DND-41 (cell line): ENCODE results near the gene PHRF1.

Experiments
- ATAC-seq: fragments of 200-7000 bp; cut with Tn5 transposase; 3 replicates; pipeline ENCODE4 v1.9.1; 2021; ENCODE audit warnings: low read depth; ENCODE audit not compliant: insufficient read depth
- DNase-seq: peaks from one replicate; pipeline ENCODE4 v3.0.0-alpha.2; 2020
- H2AFZ ChIP-seq: 2 replicates; pipeline ENCODE4 v1.6.0; 2012; ENCODE audit warnings: low read depth, low read length
- H3K27ac ChIP-seq: 2 replicates; pipeline ENCODE4 v1.5.1; 2012; ENCODE audit warnings: low read length, inconsistent platforms
- H3K27me3 ChIP-seq: fragments of 200-600 bp; sonication (generic); 2 replicates; pipeline ENCODE4 v1.6.0; 2012; ENCODE audit warnings: low read length, mild to moderate bottlenecking, inconsistent platforms; ENCODE audit not compliant: insufficient read depth, poor library complexity
- H3K36me3 ChIP-seq: 2 replicates; pipeline ENCODE4 v1.5.1; 2012; ENCODE audit warnings: low read length, inconsistent platforms; ENCODE audit not compliant: insufficient read depth
- H3K4me1 ChIP-seq: 2 replicates; pipeline ENCODE4 v1.5.1; 2012; ENCODE audit warnings: mild to moderate bottlenecking, low read length; ENCODE audit not compliant: insufficient read depth
- H3K4me2 ChIP-seq: 2 replicates; pipeline ENCODE4 v1.6.0; 2012; ENCODE audit warnings: mild to moderate bottlenecking, moderate library complexity, low read length, inconsistent platforms; ENCODE audit not compliant: insufficient read depth
- H3K4me3 ChIP-seq, 2 experiments: fragments of 200-600 bp in 1 of 2; shearing (Covaris generic) in 1 of 2; 2 replicates each; pipeline ENCODE4 v1.5.1; 2012 to 2016; ENCODE audit warnings: inconsistent platforms in 2 of 2, low read length in 2 of 2, mild to moderate bottlenecking in 2 of 2, low read depth in 1 of 2, moderate library complexity in 1 of 2
- H3K79me2 ChIP-seq: 2 replicates; pipeline ENCODE4 v1.6.0; 2012; ENCODE audit warnings: low read length, inconsistent platforms; ENCODE audit not compliant: insufficient read depth
- H3K9ac ChIP-seq: 2 replicates; pipeline ENCODE4 v1.6.0; 2012; ENCODE audit warnings: low read depth, mild to moderate bottlenecking, inconsistent platforms, low read length, moderate library complexity
- H3K9me3 ChIP-seq: 2 replicates; pipeline ENCODE4 v1.5.1; 2012; ENCODE audit warnings: low read length, moderate library complexity, mild to moderate bottlenecking, inconsistent platforms; ENCODE audit not compliant: insufficient read depth, severe bottlenecking
- H4K20me1 ChIP-seq: 2 replicates; pipeline ENCODE4 v1.6.0; 2012; ENCODE audit warnings: low read length; ENCODE audit not compliant: insufficient read depth
- EZH2 ChIP-seq: IDR thresholded peaks from 3 replicates; pipeline ENCODE4 v1.6.1; 2012; ENCODE audit warnings: borderline replicate concordance, low read depth, mild to moderate bottlenecking, moderate library complexity, low read length, inconsistent platforms; ENCODE audit not compliant: severe bottlenecking
- TF ChIP-seq, protein P1 (sequence below): IDR thresholded peaks from 2 replicates; pipeline ENCODE4 v1.5.1; 2012; ENCODE audit warnings: borderline replicate concordance, low read length, moderate library complexity, mild to moderate bottlenecking; ENCODE audit not compliant: poor library complexity, severe bottlenecking; ENCODE audit errors: extremely low read depth

The PHRF1 gene

DNA sequence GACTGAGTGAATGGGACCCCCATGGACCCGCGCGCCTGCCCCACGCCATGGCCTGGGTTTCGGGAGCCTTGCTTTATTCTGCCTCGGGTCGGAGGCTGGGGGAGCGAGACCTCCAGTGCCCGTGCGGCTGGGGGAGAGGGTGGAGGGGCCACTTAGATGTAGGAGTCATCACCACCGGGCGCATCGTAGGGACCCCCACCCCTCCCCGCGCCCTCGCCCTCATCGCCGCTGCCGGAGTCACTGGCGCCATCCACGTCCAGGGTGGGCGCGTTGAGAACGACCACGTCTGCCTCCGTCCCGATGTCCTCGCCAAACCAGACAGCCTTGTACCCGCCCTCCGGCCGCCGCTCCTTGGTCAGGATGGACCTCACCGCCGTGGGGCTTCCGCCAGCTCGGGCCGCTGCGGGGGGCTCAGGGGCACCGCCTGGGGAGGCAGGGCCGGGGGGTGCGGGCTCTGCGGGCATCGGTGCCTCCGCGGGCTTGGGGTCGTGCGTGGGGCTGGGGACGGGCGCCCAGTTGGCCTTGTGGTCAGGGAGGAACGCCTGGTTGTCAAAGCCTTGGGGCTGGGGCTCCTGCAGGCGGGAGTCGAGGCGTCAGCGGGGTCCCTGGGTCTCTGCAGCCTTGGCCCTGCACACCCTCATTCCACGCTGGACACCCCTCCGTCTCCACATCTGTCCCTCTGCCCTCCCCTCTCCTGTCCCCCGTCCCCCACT lies 41.1 kb downstream of the PHRF1 start:
- Histone ChIP-seq H3K9me3 (no peaks in the 10 kb centered on the region), H3K27me3 (no peaks in the 10 kb centered on the region), H2AFZ (no peak overlapping the region), H4K20me1 (peaks cover 37% of the 10 kb centered on the region), H3K9ac (no peak overlapping the region), H3K79me2 (peaks cover 17% of the 10 kb centered on the region), H3K27ac (no peak overlapping the region), H3K4me1 (peaks cover 35% of the 10 kb centered on the region), H3K4me2 (no peak overlapping the region), H3K36me3 (peaks cover 31% of the 10 kb centered on the region), H3K4me3 (no peak overlapping the region)
- TF ChIP-seq, protein P1, sequence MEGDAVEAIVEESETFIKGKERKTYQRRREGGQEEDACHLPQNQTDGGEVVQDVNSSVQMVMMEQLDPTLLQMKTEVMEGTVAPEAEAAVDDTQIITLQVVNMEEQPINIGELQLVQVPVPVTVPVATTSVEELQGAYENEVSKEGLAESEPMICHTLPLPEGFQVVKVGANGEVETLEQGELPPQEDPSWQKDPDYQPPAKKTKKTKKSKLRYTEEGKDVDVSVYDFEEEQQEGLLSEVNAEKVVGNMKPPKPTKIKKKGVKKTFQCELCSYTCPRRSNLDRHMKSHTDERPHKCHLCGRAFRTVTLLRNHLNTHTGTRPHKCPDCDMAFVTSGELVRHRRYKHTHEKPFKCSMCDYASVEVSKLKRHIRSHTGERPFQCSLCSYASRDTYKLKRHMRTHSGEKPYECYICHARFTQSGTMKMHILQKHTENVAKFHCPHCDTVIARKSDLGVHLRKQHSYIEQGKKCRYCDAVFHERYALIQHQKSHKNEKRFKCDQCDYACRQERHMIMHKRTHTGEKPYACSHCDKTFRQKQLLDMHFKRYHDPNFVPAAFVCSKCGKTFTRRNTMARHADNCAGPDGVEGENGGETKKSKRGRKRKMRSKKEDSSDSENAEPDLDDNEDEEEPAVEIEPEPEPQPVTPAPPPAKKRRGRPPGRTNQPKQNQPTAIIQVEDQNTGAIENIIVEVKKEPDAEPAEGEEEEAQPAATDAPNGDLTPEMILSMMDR: no peak
- no peak for TF ChIP-seq EZH2
- DNase-seq (no peak), ATAC-seq (no peak)

DNA sequence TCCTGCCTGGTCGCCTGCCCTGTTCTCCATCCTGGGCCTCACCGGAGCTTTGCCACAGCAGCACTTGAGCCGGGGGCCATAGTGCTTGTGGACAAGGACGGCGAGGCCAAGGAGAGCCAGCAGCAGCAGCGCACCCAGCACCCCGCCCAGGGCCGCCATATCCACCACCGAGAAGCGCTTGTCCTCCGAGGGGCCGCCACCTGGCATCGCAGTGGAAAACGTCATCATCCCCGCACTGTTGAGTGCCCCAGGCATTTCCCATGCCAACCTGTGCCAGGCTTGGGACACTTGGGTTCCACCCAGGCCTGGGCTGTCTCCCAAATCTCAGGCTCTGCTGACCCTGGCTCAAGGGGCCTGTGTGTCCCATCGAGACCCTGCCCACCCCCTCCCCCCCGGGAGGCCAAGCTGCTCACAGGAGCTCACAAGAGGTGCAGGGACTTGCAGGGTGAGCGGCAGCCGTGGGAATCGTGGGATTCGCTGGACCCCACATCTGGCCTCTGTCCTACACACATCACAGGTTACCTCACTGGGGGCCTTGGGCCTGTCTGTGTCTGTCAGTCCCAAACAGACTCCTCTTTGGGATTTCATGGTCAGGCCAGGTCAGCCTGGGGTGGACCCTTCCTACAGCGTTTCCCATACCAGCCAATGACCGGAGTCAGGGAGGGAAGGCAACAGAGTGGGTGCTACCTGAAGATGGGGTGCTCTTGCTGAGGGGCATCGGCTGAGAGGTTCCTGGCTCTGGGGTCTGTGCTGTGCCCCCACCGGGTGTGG lies 41.8 kb downstream of the PHRF1 start:
- no peak overlapping the region for H3K9ac ChIP-seq

DNA sequence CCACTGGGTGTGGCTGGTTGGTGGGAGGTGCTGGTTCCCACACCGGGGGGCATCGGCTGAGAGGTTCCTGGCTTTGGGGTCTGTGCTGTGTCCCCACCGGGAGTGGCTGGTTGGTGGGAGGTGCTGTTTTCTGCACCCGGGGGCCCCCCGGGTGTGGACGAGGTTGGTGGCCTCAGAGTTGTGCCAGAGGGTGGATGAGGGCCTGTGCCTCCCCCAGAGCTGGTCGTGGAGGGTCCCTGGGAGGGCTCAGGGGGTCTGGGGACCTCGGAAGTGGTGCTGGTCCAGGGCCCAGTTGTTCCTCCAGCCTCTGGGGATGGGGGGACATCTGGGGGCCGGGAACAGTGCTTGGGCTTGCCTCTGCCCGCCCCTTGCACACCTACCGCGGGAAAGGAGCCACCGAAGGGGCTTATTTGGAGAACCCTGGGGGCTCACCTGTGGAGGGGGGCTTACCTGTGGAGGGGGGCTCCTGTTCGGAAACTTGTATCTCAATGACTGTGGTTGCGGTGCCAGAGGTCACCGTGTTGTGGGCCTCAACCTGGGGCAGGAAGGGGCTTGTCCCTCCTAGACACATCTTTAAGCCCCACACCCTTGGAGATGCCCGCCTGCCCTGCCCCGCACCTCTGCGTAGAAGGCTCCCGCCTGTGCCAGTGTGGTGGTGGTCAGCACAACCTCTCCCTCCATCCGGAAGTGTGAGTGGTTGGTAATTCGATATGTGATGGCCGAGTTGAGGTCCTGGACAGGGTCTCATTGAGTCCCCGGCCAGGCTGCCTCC lies 42.8 kb downstream of the PHRF1 start:
- no peak overlapping the region for H3K27ac ChIP-seq
- H3K36me3 ChIP-seq: peaks cover 23% of the 10 kb centered on the region
- DNase-seq: no peak
- H2AFZ ChIP-seq: no peak overlapping the region
- H3K79me2 ChIP-seq: peaks cover 17% of the 10 kb centered on the region
- no peaks in the 10 kb centered on the region for H3K27me3 ChIP-seq
- TF ChIP-seq, protein P1: no peak
- TF ChIP-seq EZH2: no peak
- H3K4me1 ChIP-seq: peaks cover 24% of the 10 kb centered on the region
- no peaks in the 10 kb centered on the region for H3K9me3 ChIP-seq
- H4K20me1 ChIP-seq: peaks cover 21% of the 10 kb centered on the region
- H3K9ac ChIP-seq: no peak overlapping the region
- H3K4me2 ChIP-seq: no peak overlapping the region
- no peak for ATAC-seq
- H3K4me3 ChIP-seq: no peak overlapping the region

More for the DNA sequence above, 41.8 kb downstream of the PHRF1 start:
- DNase-seq (no peak), ATAC-seq (no peak)
- no peak overlapping the region for H3K27ac ChIP-seq
- H3K79me2 ChIP-seq: peaks cover 17% of the 10 kb centered on the region
- no peak overlapping the region for H3K4me2 ChIP-seq
- no peaks in the 10 kb centered on the region for H3K27me3 ChIP-seq
- peaks cover 27% of the 10 kb centered on the region for H3K36me3 ChIP-seq
- no peak overlapping the region for H2AFZ ChIP-seq
- H3K9me3 ChIP-seq: no peaks in the 10 kb centered on the region
- H4K20me1 ChIP-seq: peaks cover 30% of the 10 kb centered on the region
- H3K4me1 ChIP-seq: peaks cover 32% of the 10 kb centered on the region
- no peak overlapping the region for H3K4me3 ChIP-seq
- TF ChIP-seq, protein P1: no peak
- TF ChIP-seq EZH2: no peak
